H1 (cell line): ENCODE measurements around the gene IKZF1. TPM values are rescaled to one million over a fixed set of nuclear protein-coding genes. Genes with fewer than 3 reads are reported as not detected.

ENCODE experiments used
- CEBPB ChIP-seq: IDR thresholded peaks from 2 replicates; pipeline ENCODE4 v1.6.1; 2012; ENCODE audit warnings: low read depth, low read length
- KDM1A ChIP-seq: fragments of 200-600, 300-600 bp; sonication (generic); IDR thresholded peaks from 2 replicates; pipeline ENCODE4 v1.7.1; 2016; ENCODE audit warnings: mild to moderate bottlenecking, low read length, borderline replicate concordance
- KDM4A ChIP-seq: IDR thresholded peaks from one replicate; pipeline ENCODE4 v1.7.1; 2012; ENCODE audit warnings: low read depth, mild to moderate bottlenecking, moderate library complexity, low read length, inconsistent platforms; ENCODE audit not compliant: severe bottlenecking
- POLR2AphosphoS5 ChIP-seq: IDR thresholded peaks from 2 replicates; pipeline ENCODE4 v1.6.1; 2011; ENCODE audit warnings: low read depth, low read length
- RFX5 ChIP-seq: IDR thresholded peaks from 2 replicates; pipeline ENCODE4 v1.6.1; 2011; ENCODE audit warnings: low read depth, low read length, improper control_type of control experiment, borderline replicate concordance
- SUZ12 ChIP-seq: fragments of 200-600 bp; sonication (generic); IDR thresholded peaks from 2 replicates; pipeline ENCODE4 v1.6.1; 2012; ENCODE audit warnings: mild to moderate bottlenecking, inconsistent platforms, low read length, moderate library complexity, mixed read lengths
- TCF12 ChIP-seq: IDR thresholded peaks from 2 replicates; pipeline ENCODE4 v1.6.1; 2011; ENCODE audit warnings: low read depth, mild to moderate bottlenecking, low read length
- polyA plus RNA-seq, 7 experiments: library from polyadenylated mRNA; depleted of rRNA in 3 of 7; stranded (reverse) in 5 of 7; unstranded in 2 of 7; fragments of >200 nt in 5 of 7; fragments of 200-250 nt in 2 of 7; gene quantifications; 1 replicate in 5 of 7; 2 replicates in 1 of 7; 4 replicates in 1 of 7; pipeline versions ENCODE4 v1.2.1 to v1.2.3, GENCODE V29; 2011 to 2013; ENCODE audit warnings: missing spikeins in 2 of 7, mixed read lengths in 2 of 7
- total RNA-seq: library from RNA; stranded (reverse); fragmentation: NEBNext Ultra II Directional; extraction: Animal tissue kit (Norgen Biotek cat#: 25700); gene quantifications from 2 replicates; pipeline ENCODE4 v1.2.1, GENCODE V29; 2021

IKZF1 gene
- total and polyA plus RNA-seq, 2 of the 8 experiments (the other 6 are each of a cell fraction or from before 2014, with no cell fraction given): 0.74 to 1.5 TPM

GRCh38 chr7:50274361-50274760, 30.2 kb upstream of the IKZF1 start (continued):
- TF ChIP-seq TCF12 (no peak), POLR2AphosphoS5 (no peak), CEBPB (no peak), SUZ12 (no peak), KDM4A (no peak), RFX5 (no peak), KDM1A (no peak)
